Smooth muscle cell (in vitro differentiated cells): ENCODE measurements around the gene ZNF568. TPM values are rescaled to one million over a fixed set of nuclear protein-coding genes. Genes with fewer than 3 reads are reported as not detected.

ENCODE experiments used
- DNase-seq: peaks from one replicate; lab custom pipeline; 2025; ENCODE audit not compliant: unreplicated experiment; lab: John Stamatoyannopoulos, UW
- H2AFZ ChIP-seq: fragments of 200-600 bp; sonication (generic); 2 replicates; pipeline ENCODE4 v1.6.0; 2016; ENCODE audit warnings: antibody characterized with exemption, low read depth, mild to moderate bottlenecking
- H3F3A ChIP-seq: fragments of 200-600 bp; sonication (generic); 2 replicates; pipeline ENCODE4 v1.6.0; 2017; ENCODE audit warnings: antibody characterized with exemption, low read depth
- H3K27ac ChIP-seq: fragments of 200-600 bp; sonication (generic); 2 replicates; pipeline ENCODE4 v1.5.1; 2016; ENCODE audit warnings: low read depth, mild to moderate bottlenecking
- H3K27me3 ChIP-seq: fragments of 200-600 bp; sonication (generic); 2 replicates; pipeline ENCODE4 v1.6.1; 2016; ENCODE audit warnings: low read depth, mild to moderate bottlenecking
- H3K36me3 ChIP-seq: fragments of 200-600 bp; sonication (generic); 2 replicates; pipeline ENCODE4 v1.5.1; 2016; ENCODE audit warnings: low read depth
- H3K4me1 ChIP-seq: fragments of 200-600 bp; sonication (generic); 2 replicates; pipeline ENCODE4 v1.5.1; 2016; ENCODE audit warnings: low read depth
- H3K4me2 ChIP-seq: fragments of 200-600 bp; sonication (generic); 2 replicates; pipeline ENCODE4 v1.6.0; 2016; ENCODE audit warnings: mild to moderate bottlenecking
- H3K4me3 ChIP-seq: fragments of 200-600 bp; sonication (generic); 2 replicates; pipeline ENCODE4 v1.5.1; 2016; ENCODE audit warnings: mild to moderate bottlenecking
- H3K79me2 ChIP-seq: fragments of 200-600 bp; sonication (generic); 2 replicates; pipeline ENCODE4 v1.6.0; 2016; ENCODE audit warnings: low read depth, mild to moderate bottlenecking
- H3K9ac ChIP-seq: fragments of 200-600 bp; sonication (generic); 2 replicates; pipeline ENCODE4 v1.6.0; 2016; ENCODE audit warnings: low read depth
- H3K9me3 ChIP-seq: fragments of 200-600 bp; sonication (generic); replicated peaks from 2 replicates; pipeline ENCODE4 v1.5.1; 2016; ENCODE audit warnings: low read depth
- H4K20me1 ChIP-seq: fragments of 200-600 bp; sonication (generic); 2 replicates; pipeline ENCODE4 v1.6.0; 2016; ENCODE audit warnings: low read depth
- WGBS: methylation state at CpG from one replicate; pipeline ENCODE4 v1.1.7; 2016; ENCODE audit warnings: low lambda C conversion rate; 5-methylcytosine and 5-hydroxymethylcytosine counted together
- polyA plus RNA-seq: library from polyadenylated mRNA; unstranded; fragments of >200 nt; fragmentation: Nextera tagmentation; extraction: Ambion mirVana; gene quantifications from 2 replicates; pipeline ENCODE4 v1.2.1, GENCODE V29; 2016
- total RNA-seq: library from RNA; depleted of rRNA; stranded (reverse); fragments of >200 nt; gene quantifications from 2 replicates; pipeline ENCODE4 v1.2.3, GENCODE V29; 2014
- TF ChIP-seq, protein P1 (sequence below): fragments of 200-600 bp; sonication (generic); IDR thresholded peaks from 2 replicates; pipeline ENCODE4 v1.5.1; 2017; ENCODE audit warnings: borderline replicate concordance, mild to moderate bottlenecking, antibody characterized with exemption; ENCODE audit not compliant: insufficient read depth, poor library complexity, severe bottlenecking

The ZNF568 gene
- total and polyA plus RNA-seq, 2 experiments from 2014 or later: 4.3 to 5.8 TPM

DNA sequence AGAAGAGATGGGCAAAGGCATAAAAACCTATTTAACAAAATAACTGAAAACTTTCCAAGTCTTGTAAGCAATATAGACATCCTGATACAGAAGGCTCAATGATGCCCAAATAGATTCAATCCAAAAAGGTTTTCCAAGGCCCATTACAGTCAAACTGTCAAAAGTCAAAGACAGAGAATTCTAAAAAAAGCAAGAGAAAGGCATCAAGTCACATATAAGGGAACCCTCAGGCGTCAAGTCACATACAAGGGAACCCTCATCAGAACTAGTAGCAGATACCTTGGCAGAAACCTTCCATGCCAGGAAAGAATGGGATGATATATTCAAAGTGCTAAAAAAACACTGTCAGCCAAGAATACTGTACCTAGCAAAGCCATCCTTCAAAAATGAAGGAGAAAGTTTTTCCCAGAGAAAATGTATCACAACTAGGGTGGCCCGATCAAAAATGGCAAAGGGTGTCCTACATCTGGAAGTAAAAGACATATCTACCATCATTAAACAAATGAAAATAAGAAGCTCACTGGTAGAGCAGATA lies 21.2 kb upstream of the ZNF568 start:
- Histone ChIP-seq H3F3A (no peaks in the 10 kb centered on the region), H4K20me1 (no peaks in the 10 kb centered on the region), H3K4me2 (no peak overlapping the region), H3K4me1 (no peaks in the 10 kb centered on the region), H3K9ac (no peak overlapping the region), H3K36me3 (peaks cover 86% of the 10 kb centered on the region), H3K27me3 (no peaks in the 10 kb centered on the region), H3K4me3 (no peak overlapping the region), H2AFZ (no peak overlapping the region), H3K9me3 (peaks cover 91% of the 10 kb centered on the region), H3K27ac (no peak overlapping the region), H3K79me2 (no peaks in the 10 kb centered on the region)
- TF ChIP-seq, protein P1, sequence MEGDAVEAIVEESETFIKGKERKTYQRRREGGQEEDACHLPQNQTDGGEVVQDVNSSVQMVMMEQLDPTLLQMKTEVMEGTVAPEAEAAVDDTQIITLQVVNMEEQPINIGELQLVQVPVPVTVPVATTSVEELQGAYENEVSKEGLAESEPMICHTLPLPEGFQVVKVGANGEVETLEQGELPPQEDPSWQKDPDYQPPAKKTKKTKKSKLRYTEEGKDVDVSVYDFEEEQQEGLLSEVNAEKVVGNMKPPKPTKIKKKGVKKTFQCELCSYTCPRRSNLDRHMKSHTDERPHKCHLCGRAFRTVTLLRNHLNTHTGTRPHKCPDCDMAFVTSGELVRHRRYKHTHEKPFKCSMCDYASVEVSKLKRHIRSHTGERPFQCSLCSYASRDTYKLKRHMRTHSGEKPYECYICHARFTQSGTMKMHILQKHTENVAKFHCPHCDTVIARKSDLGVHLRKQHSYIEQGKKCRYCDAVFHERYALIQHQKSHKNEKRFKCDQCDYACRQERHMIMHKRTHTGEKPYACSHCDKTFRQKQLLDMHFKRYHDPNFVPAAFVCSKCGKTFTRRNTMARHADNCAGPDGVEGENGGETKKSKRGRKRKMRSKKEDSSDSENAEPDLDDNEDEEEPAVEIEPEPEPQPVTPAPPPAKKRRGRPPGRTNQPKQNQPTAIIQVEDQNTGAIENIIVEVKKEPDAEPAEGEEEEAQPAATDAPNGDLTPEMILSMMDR: no peak
- DNase-seq: no peak
- WGBS: 94% methylated on average over 2 of the region's 2 CpGs

DNA sequence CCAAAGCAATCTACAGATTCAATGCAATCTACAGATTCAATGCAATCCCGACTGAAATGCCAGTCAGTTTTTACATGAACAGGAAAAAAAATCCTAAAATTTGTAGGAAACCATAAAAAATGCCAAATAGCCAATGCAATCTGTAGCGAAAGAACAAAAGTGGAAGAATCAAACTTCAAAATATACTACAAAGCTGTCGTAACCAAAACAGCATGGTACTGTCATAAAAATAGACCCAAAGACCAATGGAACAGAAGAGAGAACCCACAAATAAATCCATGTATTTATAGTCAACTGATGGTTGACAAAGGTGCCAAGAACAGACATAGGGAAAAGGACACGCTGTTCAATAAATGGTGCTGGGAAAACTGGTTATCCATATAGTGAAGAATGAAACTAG lies 17.7 kb upstream of the ZNF568 start:
- Histone ChIP-seq H3K9ac (no peak overlapping the region), H3K4me3 (peak overlapping the region; percentile 11), H4K20me1 (no peaks in the 10 kb centered on the region), H3K79me2 (no peaks in the 10 kb centered on the region), H2AFZ (no peak overlapping the region), H3K4me2 (no peak overlapping the region), H3K27me3 (no peaks in the 10 kb centered on the region), H3K4me1 (no peaks in the 10 kb centered on the region), H3K27ac (no peak overlapping the region), H3F3A (no peaks in the 10 kb centered on the region), H3K9me3 (peaks cover 86% of the 10 kb centered on the region), H3K36me3 (peaks cover 78% of the 10 kb centered on the region)
- 81% methylated on average over 4 of the region's 4 CpGs for WGBS
- no peak for DNase-seq
- TF ChIP-seq, protein P1: no peak

DNA sequence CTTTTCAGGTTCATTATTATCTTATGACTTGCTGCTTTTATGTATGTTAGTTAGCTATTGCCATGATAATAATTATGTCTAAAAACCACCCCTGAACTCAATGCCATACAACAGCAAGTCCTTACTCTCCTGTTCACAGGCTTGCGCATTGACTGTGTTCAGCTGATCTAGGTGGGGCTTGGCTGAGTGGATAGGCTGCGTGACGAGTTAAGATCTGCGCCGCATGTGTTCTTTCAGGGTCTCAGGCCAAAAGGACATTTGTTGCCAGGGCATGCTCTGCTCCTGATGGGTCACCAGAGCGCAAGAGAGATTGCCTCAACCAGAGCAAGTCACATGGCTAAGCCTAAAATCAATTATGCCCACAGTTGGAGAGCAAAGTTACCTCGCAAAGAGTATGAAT lies 859 bp downstream of the ZNF568 start:
- no peaks in the 10 kb centered on the region for H3F3A ChIP-seq
- peak overlapping the region; percentile 99 for H2AFZ ChIP-seq
- 77% methylated on average over 7 of the region's 7 CpGs for WGBS
- DNase-seq: no peak
- no peaks in the 10 kb centered on the region for H4K20me1 ChIP-seq
- TF ChIP-seq, protein P1: no peak
- H3K4me1 ChIP-seq: peaks cover 8% of the 10 kb centered on the region
- peak overlapping the region; percentile 88 for H3K4me3 ChIP-seq
- peaks cover 10% of the 10 kb centered on the region for H3K79me2 ChIP-seq
- peak overlapping the region; percentile 93 for H3K4me2 ChIP-seq
- peak overlapping the region; percentile 68 for H3K27ac ChIP-seq
- peaks cover 9% of the 10 kb centered on the region for H3K9me3 ChIP-seq
- H3K27me3 ChIP-seq: no peaks in the 10 kb centered on the region
- H3K36me3 ChIP-seq: peaks cover 18% of the 10 kb centered on the region
- H3K9ac ChIP-seq: peak overlapping the region; percentile 87

GRCh38 chr19:36918090-36918489 lies 2.0 kb downstream of the ZNF568 start:
- H3F3A ChIP-seq: no peaks in the 10 kb centered on the region
- H3K9ac ChIP-seq: no peak overlapping the region
- peaks cover 20% of the 10 kb centered on the region for H3K36me3 ChIP-seq
- H4K20me1 ChIP-seq: no peaks in the 10 kb centered on the region
- DNase-seq: no peak
- peaks cover 10% of the 10 kb centered on the region for H3K79me2 ChIP-seq
- no peaks in the 10 kb centered on the region for H3K27me3 ChIP-seq
- no peak overlapping the region for H3K27ac ChIP-seq
- no peak overlapping the region for H3K4me3 ChIP-seq
- peaks cover 8% of the 10 kb centered on the region for H3K4me1 ChIP-seq
- TF ChIP-seq, protein P1: no peak
- 98% methylated on average over 9 of the region's 9 CpGs for WGBS
- H3K9me3 ChIP-seq: peaks cover 9% of the 10 kb centered on the region
- H2AFZ ChIP-seq: no peak overlapping the region
- H3K4me2 ChIP-seq: no peak overlapping the region
